ENCODE results near the gene INSYN2B. TPM values are rescaled to one million over a fixed set of nuclear protein-coding genes. Genes with fewer than 3 reads are reported as not detected.

The INSYN2B gene
- total and polyA plus RNA-seq, 2 of the 4 experiments (the other 2 are of a cell fraction), result 9.1 to 33.5 TPM

DNA sequence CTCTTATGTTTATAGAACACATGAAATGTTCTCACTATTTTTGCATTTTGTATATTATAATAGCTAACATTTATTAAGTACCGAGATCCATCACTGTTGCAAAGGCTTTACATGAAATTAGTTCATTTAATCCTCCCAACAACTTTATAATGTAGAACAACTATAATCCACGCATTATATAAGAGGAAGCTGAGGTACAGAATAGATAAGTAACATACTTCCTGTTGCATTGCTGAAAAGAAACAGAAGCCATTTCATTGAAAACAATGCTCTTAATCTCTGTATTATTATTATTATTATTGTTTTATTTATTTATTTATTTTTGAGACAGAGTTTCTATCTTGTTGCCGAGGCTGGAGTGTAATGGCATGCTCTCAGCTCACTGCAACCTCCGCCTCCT is 7.9 kb upstream of the INSYN2B start:
- Histone ChIP-seq H3K4me1 (ENCODE audit: control insufficient read depth, insufficient read depth, low read length) (no peaks in the 10 kb centered on the region), H4K91ac (ENCODE audit: insufficient read depth, low read depth, low read length) (no peak overlapping the region), H3K9me1 (ENCODE audit: insufficient read depth, low read length) (no peaks in the 10 kb centered on the region), H3K79me1 (ENCODE audit: low read depth in 1 of 2, low read length in 2 of 2) (no peaks in the 10 kb centered on the region), H2AK9ac (replicated peaks; ENCODE audit: low read depth, low read length, poor library complexity) (no peak overlapping the region), H2BK5ac (ENCODE audit: low read depth, low read length, poor library complexity, severe bottlenecking) (no peak overlapping the region), H3K4me2 (ENCODE audit: low read depth, low read length) (no peak overlapping the region), H2AFZ (replicated peaks; ENCODE audit: low read length, poor library complexity) (no peak overlapping the region), H3K4ac (ENCODE audit: low read depth, low read length) (no peak overlapping the region), H3K9ac (ENCODE audit: low read depth, low read length) (no peak overlapping the region), H2BK15ac (ENCODE audit: low read depth, low read length) (no peak overlapping the region), H3K23ac (ENCODE audit: low read depth, low read length) (no peak overlapping the region), H4K20me1 (ENCODE audit: insufficient read depth, low read length) (no peaks in the 10 kb centered on the region), H2BK20ac (ENCODE audit: low read depth, low read length) (no peak overlapping the region), H3K56ac (ENCODE audit: extremely low read depth, insufficient read depth, low read length) (no peak overlapping the region), H3K18ac (ENCODE audit: low read depth, low read length) (no peak overlapping the region), H3K4me3 (ENCODE audit: insufficient read depth, low read depth, low read length) (no peak overlapping the region), H2AK5ac (ENCODE audit: low read depth, low read length) (no peak overlapping the region), H3K27ac (ENCODE audit: insufficient read depth, low read length) (no peak overlapping the region), H3K27me3 (ENCODE audit: control insufficient read depth, insufficient read depth, low read length) (no peaks in the 10 kb centered on the region; the same call in 1 of the 2 replicates), H3K9me3 (ENCODE audit: control insufficient read depth, insufficient read depth, low read length) (no peaks in the 10 kb centered on the region), H4K5ac (ENCODE audit: low read depth, low read length) (no peak overlapping the region), H4K8ac (ENCODE audit: low read depth in 2 of 2, low read length in 2 of 2) (no peak overlapping the region), H2BK120ac (ENCODE audit: low read depth, low read length) (no peak overlapping the region), H3K14ac (replicated peaks; ENCODE audit: low read depth, low read length) (no peak overlapping the region), H3K36me3 (ENCODE audit: control insufficient read depth, insufficient read depth, low read length) (no peaks in the 10 kb centered on the region)
- no TSS peak for BruUV-seq (replicated peaks)
- no CpG with 5 or more reads among the region's 4 CpGs for WGBS, 2 experiments (ENCODE audit: extremely low coverage in 2 of 2, insufficient read length in 1 of 2)
- dilution Hi-C loops (cut with HindIII; ENCODE audit: low sequenced_read_pairs, unreplicated experiment), result no loop called here
- in situ Hi-C loops (cut with MboI; ENCODE audit: low sequenced_read_pairs), result no loop called here
- intact Hi-C loops (cut with micrococcal nuclease), result no loop called here
- POLR2A ChIA-PET (ENCODE audit: unreplicated experiment), result no interaction called here
- no peak for DNase-seq
- CTCF ChIA-PET, result no interaction called here
- TF ChIP-seq, protein P1, sequence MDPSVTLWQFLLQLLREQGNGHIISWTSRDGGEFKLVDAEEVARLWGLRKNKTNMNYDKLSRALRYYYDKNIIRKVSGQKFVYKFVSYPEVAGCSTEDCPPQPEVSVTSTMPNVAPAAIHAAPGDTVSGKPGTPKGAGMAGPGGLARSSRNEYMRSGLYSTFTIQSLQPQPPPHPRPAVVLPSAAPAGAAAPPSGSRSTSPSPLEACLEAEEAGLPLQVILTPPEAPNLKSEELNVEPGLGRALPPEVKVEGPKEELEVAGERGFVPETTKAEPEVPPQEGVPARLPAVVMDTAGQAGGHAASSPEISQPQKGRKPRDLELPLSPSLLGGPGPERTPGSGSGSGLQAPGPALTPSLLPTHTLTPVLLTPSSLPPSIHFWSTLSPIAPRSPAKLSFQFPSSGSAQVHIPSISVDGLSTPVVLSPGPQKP (IDR thresholded peaks at IDR 0.05; ENCODE audit: borderline replicate concordance, low read depth, low read length), result no peak
- TF ChIP-seq, protein P2, sequence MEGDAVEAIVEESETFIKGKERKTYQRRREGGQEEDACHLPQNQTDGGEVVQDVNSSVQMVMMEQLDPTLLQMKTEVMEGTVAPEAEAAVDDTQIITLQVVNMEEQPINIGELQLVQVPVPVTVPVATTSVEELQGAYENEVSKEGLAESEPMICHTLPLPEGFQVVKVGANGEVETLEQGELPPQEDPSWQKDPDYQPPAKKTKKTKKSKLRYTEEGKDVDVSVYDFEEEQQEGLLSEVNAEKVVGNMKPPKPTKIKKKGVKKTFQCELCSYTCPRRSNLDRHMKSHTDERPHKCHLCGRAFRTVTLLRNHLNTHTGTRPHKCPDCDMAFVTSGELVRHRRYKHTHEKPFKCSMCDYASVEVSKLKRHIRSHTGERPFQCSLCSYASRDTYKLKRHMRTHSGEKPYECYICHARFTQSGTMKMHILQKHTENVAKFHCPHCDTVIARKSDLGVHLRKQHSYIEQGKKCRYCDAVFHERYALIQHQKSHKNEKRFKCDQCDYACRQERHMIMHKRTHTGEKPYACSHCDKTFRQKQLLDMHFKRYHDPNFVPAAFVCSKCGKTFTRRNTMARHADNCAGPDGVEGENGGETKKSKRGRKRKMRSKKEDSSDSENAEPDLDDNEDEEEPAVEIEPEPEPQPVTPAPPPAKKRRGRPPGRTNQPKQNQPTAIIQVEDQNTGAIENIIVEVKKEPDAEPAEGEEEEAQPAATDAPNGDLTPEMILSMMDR (conservative IDR thresholded peaks at IDR 0.05; ENCODE audit: low read depth, low read length), result no peak
- TF ChIP-seq CHD1 (IDR thresholded peaks at IDR 0.05; ENCODE audit: low read depth, low read length) (no peak), POLR2A (IDR thresholded peaks at IDR 0.05; ENCODE audit: low read depth, low read length) (no peak), CEBPB (IDR thresholded peaks at IDR 0.05; ENCODE audit: low read depth, low read length) (no peak), SMC3 (IDR thresholded peaks at IDR 0.05; ENCODE audit: low read depth, low read length) (no peak), RAD21 (IDR thresholded peaks at IDR 0.05; ENCODE audit: low read length) (no peak), MAZ (IDR thresholded peaks at IDR 0.05; ENCODE audit: borderline replicate concordance, low read depth, low read length) (no peak), MAFK (IDR thresholded peaks at IDR 0.05; ENCODE audit: low read depth, low read length) (no peak), FOS (IDR thresholded peaks at IDR 0.05; ENCODE audit: low read depth, low read length) (no peak), MXI1 (IDR thresholded peaks at IDR 0.05; ENCODE audit: borderline replicate concordance, low read depth, low read length) (no peak), RCOR1 (IDR thresholded peaks at IDR 0.05; ENCODE audit: insufficient replicate concordance, low read length) (no peak), NFE2L2 (IDR thresholded peaks at IDR 0.05; ENCODE audit: low read depth, low read length) (no peak), RFX5 (IDR thresholded peaks at IDR 0.05; ENCODE audit: low read depth, low read length) (no peak), BHLHE40 (IDR thresholded peaks at IDR 0.05; ENCODE audit: low read depth, low read length) (no peak)
- TF ChIP-seq, protein P3, sequence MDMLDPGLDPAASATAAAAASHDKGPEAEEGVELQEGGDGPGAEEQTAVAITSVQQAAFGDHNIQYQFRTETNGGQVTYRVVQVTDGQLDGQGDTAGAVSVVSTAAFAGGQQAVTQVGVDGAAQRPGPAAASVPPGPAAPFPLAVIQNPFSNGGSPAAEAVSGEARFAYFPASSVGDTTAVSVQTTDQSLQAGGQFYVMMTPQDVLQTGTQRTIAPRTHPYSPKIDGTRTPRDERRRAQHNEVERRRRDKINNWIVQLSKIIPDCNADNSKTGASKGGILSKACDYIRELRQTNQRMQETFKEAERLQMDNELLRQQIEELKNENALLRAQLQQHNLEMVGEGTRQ (IDR thresholded peaks at IDR 0.05; ENCODE audit: low read depth, low read length), result no peak
- ATAC-seq (ENCODE audit: low read depth), result no peak
